ENCODE results near the gene PDE6D. TPM values are rescaled to one million over a fixed set of nuclear protein-coding genes. Genes with fewer than 3 reads are reported as not detected.

The PDE6D gene
- 41.4 TPM for polyA plus RNA-seq (2013, experiment 1 of 2)
- 37.1 TPM for polyA plus RNA-seq (2013, experiment 2 of 2)

DNA sequence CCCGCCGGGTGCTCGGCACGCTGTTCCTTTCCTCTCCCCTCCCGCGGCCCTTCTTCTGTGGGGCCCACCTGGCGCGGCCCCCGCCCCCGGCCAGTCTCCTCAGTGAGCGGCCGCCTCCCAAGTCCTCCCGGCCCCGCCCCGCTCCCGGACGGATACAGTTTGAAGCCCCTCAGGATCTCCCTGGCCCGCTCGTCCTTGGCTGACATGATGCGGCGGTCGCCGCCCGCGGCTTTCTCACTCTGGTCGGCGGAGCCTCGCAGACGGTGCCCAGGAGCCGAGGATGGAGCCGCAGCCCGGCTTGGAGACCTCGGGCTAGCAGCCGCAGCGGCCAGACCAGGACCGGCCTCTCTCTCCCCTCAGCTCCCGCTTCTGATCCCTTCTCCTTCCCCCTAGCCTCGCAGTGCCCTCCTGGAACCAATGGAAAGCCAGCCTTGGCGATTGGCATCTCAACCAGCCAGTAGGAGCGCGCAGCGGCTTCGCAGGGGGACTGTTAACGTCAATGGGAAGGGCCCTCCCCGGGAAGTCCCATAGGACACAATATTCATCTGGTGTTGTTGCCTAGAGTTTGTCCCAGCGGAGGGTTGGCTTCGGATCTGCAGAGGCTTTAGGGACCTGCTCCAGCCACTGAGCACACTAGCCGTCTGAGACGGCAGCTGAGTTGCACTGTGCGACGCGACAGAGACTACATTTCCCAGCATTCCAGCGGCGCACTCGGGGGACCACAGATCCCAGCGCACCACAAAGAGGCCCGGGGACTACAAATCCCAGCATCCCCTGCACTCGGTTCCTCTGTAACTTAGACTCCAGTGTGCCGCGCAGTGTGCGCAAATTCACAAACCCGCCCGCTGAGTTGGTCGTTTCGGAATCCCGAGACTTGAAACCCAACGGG lies at the start of gene PDE6D:
PDE6D (minus strand) TSS at position 374 of the 889 bp plus-strand sequence; CDS start at position 206, 168 bp downstream.
- Histone ChIP-seq H3K36me3 (ENCODE audit: control insufficient read depth, insufficient read depth, low read length) (no peaks in the 10 kb centered on the region), H3K27ac (ENCODE audit: low read depth, low read length, severe bottlenecking) (no peak within 1 kb of the TSS), H3K4me3 (ENCODE audit: extremely low read depth, insufficient read depth, low read length, poor library complexity, severe bottlenecking) (peak within 1 kb of the TSS; percentile 82), H3K9me3 (ENCODE audit: control insufficient read depth, low read length) (no peaks in the 10 kb centered on the region), H3K4me1 (ENCODE audit: control insufficient read depth, insufficient read depth, low read length, poor library complexity, severe bottlenecking) (peaks cover 7% of the 10 kb centered on the region)
- 0 to 1% methylated on average over 55 to 57 of the region's 67 CpGs for WGBS, 2 experiments (ENCODE audit: insufficient coverage in 2 of 2)

GRCh38 chr2:231821908-231822307 lies 40.8 kb upstream of the PDE6D start:
- Histone ChIP-seq H3K36me3 (ENCODE audit: control insufficient read depth, insufficient read depth, low read length) (no peaks in the 10 kb centered on the region), H3K9me3 (ENCODE audit: control insufficient read depth, low read length) (no peaks in the 10 kb centered on the region), H3K4me1 (ENCODE audit: control insufficient read depth, insufficient read depth, low read length, poor library complexity, severe bottlenecking) (no peaks in the 10 kb centered on the region), H3K27ac (ENCODE audit: low read depth, low read length, severe bottlenecking) (no peak overlapping the region), H3K4me3 (ENCODE audit: extremely low read depth, insufficient read depth, low read length, poor library complexity, severe bottlenecking) (no peak overlapping the region)
- WGBS, 2 experiments (ENCODE audit: insufficient coverage in 2 of 2), result 17% methylated on average over 1 of the region's 3 CpGs; no CpG with 5 or more reads in 1 of the 2 experiments

GRCh38 chr2:231820786-231821303 lies 39.8 kb upstream of the PDE6D start:
- peaks cover 1% of the 10 kb centered on the region for H3K9me3 ChIP-seq (ENCODE audit: control insufficient read depth, low read length)
- H3K4me3 ChIP-seq (ENCODE audit: extremely low read depth, insufficient read depth, low read length, poor library complexity, severe bottlenecking), result no peak overlapping the region
- H3K4me1 ChIP-seq (ENCODE audit: control insufficient read depth, insufficient read depth, low read length, poor library complexity, severe bottlenecking), result no peaks in the 10 kb centered on the region
- H3K27ac ChIP-seq (ENCODE audit: low read depth, low read length, severe bottlenecking), result no peak overlapping the region
- 77 to 85% methylated on average over 9 of the region's 12 CpGs for WGBS, 2 experiments (ENCODE audit: insufficient coverage in 2 of 2)
- no peaks in the 10 kb centered on the region for H3K36me3 ChIP-seq (ENCODE audit: control insufficient read depth, insufficient read depth, low read length)

DNA sequence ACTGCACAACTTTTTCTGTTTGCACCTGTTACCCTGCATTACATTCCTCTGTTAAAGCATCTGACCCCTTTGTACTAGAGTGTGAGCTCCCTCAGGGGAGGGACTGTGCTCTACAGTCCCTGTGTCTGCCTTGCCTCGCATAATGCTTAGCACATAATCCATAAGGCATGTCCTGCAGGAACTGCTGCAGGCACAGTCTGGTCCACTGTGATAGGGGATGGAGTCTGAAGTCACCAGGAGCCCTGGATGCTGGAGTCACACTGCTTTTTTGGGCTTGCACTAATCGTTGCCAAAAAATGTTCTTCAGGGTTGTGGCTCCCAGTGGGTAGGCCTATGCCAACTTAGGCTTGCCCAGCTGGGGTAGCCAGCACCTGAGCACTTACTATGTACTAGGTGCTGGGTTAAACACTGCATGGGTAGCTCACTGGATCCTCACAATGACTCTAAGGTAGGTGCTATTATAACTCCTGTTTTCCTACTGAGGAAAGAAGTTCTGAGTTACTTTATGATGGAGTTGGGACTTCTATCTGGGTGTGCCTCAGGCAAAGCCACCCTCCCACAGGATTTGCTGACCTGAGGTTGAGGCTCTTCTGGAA lies 38.5 kb upstream of the PDE6D start:
- 67 to 73% methylated on average over 2 of the region's 2 CpGs for WGBS, 2 experiments (ENCODE audit: insufficient coverage in 2 of 2)
- H3K9me3 ChIP-seq (ENCODE audit: control insufficient read depth, low read length), result peaks cover 9% of the 10 kb centered on the region
- no peak overlapping the region for H3K27ac ChIP-seq (ENCODE audit: low read depth, low read length, severe bottlenecking)
- H3K36me3 ChIP-seq (ENCODE audit: control insufficient read depth, insufficient read depth, low read length), result peaks cover 3% of the 10 kb centered on the region
- H3K4me1 ChIP-seq (ENCODE audit: control insufficient read depth, insufficient read depth, low read length, poor library complexity, severe bottlenecking), result no peaks in the 10 kb centered on the region
- H3K4me3 ChIP-seq (ENCODE audit: extremely low read depth, insufficient read depth, low read length, poor library complexity, severe bottlenecking), result no peak overlapping the region

GRCh38 chr2:231816327-231817026 lies 35.4 kb upstream of the PDE6D start:
- Histone ChIP-seq H3K4me3 (ENCODE audit: extremely low read depth, insufficient read depth, low read length, poor library complexity, severe bottlenecking) (no peak overlapping the region), H3K4me1 (ENCODE audit: control insufficient read depth, insufficient read depth, low read length, poor library complexity, severe bottlenecking) (no peaks in the 10 kb centered on the region), H3K27ac (ENCODE audit: low read depth, low read length, severe bottlenecking) (no peak overlapping the region), H3K36me3 (ENCODE audit: control insufficient read depth, insufficient read depth, low read length) (peaks cover 21% of the 10 kb centered on the region), H3K9me3 (ENCODE audit: control insufficient read depth, low read length) (peaks cover 9% of the 10 kb centered on the region)
- 89 to 96% methylated on average over 3 to 4 of the region's 8 CpGs for WGBS, 2 experiments (ENCODE audit: insufficient coverage in 2 of 2)

GRCh38 chr2:231810905-231811304 lies 29.8 kb upstream of the PDE6D start:
- Histone ChIP-seq H3K9me3 (ENCODE audit: control insufficient read depth, low read length) (peaks cover 8% of the 10 kb centered on the region), H3K27ac (ENCODE audit: low read depth, low read length, severe bottlenecking) (no peak overlapping the region), H3K4me1 (ENCODE audit: control insufficient read depth, insufficient read depth, low read length, poor library complexity, severe bottlenecking) (peaks cover 10% of the 10 kb centered on the region), H3K4me3 (ENCODE audit: extremely low read depth, insufficient read depth, low read length, poor library complexity, severe bottlenecking) (no peak overlapping the region), H3K36me3 (ENCODE audit: control insufficient read depth, insufficient read depth, low read length) (peaks cover 70% of the 10 kb centered on the region)

DNA sequence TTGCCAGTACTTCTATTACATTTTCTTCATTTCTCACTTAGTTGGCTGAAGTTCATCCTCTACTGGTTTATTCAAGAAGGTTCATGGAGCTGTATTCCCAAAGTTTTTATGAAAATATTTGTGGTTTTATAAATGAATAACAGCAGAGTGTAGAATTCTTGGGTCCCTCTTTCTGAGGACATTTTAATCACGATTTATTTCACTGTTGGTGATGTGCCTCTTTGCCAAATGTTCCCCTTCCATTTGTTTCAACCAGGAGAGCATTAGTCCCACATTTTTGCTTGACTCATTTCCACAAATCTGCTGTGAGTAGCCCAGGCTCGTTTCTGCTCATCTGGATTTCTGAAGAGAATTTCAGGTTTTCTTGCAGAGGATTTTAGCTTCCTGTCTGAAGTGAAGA lies 25.9 kb upstream of the PDE6D start:
- WGBS, 2 experiments (ENCODE audit: insufficient coverage in 2 of 2), result 88 to 100% methylated on average over 1 to 2 of the region's 2 CpGs
- no peaks in the 10 kb centered on the region for H3K9me3 ChIP-seq (ENCODE audit: control insufficient read depth, low read length)
- no peak overlapping the region for H3K4me3 ChIP-seq (ENCODE audit: extremely low read depth, insufficient read depth, low read length, poor library complexity, severe bottlenecking)
- H3K4me1 ChIP-seq (ENCODE audit: control insufficient read depth, insufficient read depth, low read length, poor library complexity, severe bottlenecking), result peaks cover 10% of the 10 kb centered on the region
- H3K27ac ChIP-seq (ENCODE audit: low read depth, low read length, severe bottlenecking), result no peak overlapping the region
- H3K36me3 ChIP-seq (ENCODE audit: control insufficient read depth, insufficient read depth, low read length), result peaks cover 84% of the 10 kb centered on the region

DNA sequence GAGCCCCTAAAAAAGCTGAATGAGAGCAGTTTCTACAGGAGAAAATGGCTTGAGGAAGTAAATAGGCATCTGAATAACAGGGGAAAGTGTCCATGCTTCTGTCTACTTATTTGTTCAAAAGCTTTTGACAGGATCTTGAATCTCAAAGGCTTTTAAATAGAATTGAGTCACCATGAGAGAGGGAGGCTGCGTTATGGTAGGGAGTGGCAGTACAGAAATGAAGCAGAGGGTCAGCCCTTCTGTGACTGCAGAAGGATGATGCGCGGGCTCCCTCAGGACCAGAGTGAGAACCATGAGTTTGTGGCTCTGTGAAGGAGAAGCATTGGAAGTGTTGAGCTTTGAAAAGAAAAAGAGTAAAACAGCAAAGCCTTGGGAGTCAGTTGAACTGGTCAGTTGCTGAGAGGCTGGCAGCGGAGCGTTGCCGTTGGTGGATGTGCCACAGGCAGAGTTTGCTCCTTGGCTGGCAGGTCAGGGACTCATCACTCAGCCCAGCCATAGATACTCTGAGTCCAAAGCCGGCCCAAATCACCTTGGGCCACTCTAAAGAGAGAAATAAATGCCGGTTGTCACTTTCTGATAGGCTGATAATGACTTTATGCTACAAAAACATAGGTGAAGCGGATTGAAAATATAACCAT lies 22.5 kb upstream of the PDE6D start:
- WGBS, 2 experiments (ENCODE audit: insufficient coverage in 2 of 2), result 96 to 97% methylated on average over 8 of the region's 9 CpGs
- no peak overlapping the region for H3K4me3 ChIP-seq (ENCODE audit: extremely low read depth, insufficient read depth, low read length, poor library complexity, severe bottlenecking)
- no peak overlapping the region for H3K27ac ChIP-seq (ENCODE audit: low read depth, low read length, severe bottlenecking)
- H3K9me3 ChIP-seq (ENCODE audit: control insufficient read depth, low read length), result no peaks in the 10 kb centered on the region
- H3K36me3 ChIP-seq (ENCODE audit: control insufficient read depth, insufficient read depth, low read length), result peaks cover 89% of the 10 kb centered on the region
- no peaks in the 10 kb centered on the region for H3K4me1 ChIP-seq (ENCODE audit: control insufficient read depth, insufficient read depth, low read length, poor library complexity, severe bottlenecking)

DNA sequence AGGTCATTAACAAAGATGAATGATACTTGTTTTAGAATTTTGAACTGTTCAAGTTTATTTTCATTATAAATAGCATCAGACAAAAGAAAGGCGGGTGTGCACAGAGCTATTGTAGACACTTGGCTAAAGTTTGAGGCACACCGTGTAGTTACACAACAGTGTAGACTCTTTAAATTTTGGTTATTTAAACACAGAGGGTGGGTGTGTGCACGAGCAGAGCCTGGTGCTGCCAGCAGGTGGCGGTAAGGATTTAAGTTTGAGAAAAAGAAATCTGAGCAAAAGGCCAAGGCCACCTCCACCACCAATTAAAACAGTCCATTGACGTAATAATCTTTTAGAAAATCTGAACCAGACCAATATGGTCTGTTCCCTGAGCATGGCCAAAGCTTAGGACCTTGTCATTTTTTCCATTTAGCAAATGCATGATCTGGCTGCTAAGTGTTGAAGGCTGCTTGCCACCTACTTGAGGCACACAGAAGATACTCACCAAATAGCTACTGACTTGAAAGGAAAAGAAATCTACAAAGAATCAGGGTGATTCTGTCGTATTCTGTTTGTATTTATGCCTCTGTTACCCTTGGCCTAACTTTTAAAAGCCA lies 19.5 kb upstream of the PDE6D start:
- no peaks in the 10 kb centered on the region for H3K4me1 ChIP-seq (ENCODE audit: control insufficient read depth, insufficient read depth, low read length, poor library complexity, severe bottlenecking)
- WGBS, 2 experiments (ENCODE audit: insufficient coverage in 2 of 2), result 50 to 63% methylated on average over 1 to 5 of the region's 6 CpGs
- H3K27ac ChIP-seq (ENCODE audit: low read depth, low read length, severe bottlenecking), result no peak overlapping the region
- no peaks in the 10 kb centered on the region for H3K9me3 ChIP-seq (ENCODE audit: control insufficient read depth, low read length)
- no peak overlapping the region for H3K4me3 ChIP-seq (ENCODE audit: extremely low read depth, insufficient read depth, low read length, poor library complexity, severe bottlenecking)
- H3K36me3 ChIP-seq (ENCODE audit: control insufficient read depth, insufficient read depth, low read length), result peaks cover 90% of the 10 kb centered on the region
